ENCODE data around the gene C11orf98. TPM values are rescaled to one million over a fixed set of nuclear protein-coding genes. Genes with fewer than 3 reads are reported as not detected.

The C11orf98 gene
- total RNA-seq, 1 donor from 2014 or later = 23.7 TPM

Small RNAs within 50 kb of the gene (small RNA-seq; reads per million reads assigned to genes)
- gene SNORA57 (ENCODE audit: low replicate concordance) = not detected

Other genes with a start within 250 kb of the C11orf98 start
- not detected for gene SCGB1A1, start 246.2 kb downstream of the C11orf98 start, total RNA-seq
- gene AHNAK, start 118.4 kb downstream of the C11orf98 start, total RNA-seq = 567 TPM
- gene EEF1G, start 91.3 kb downstream of the C11orf98 start, total RNA-seq = 1,310 TPM
- 4.1 TPM for gene TUT1, start 73.7 kb downstream of the C11orf98 start, total RNA-seq
- 78.4 TPM for gene MTA2, start 63.3 kb downstream of the C11orf98 start, total RNA-seq
- 14.6 TPM for gene EML3, start 52.4 kb downstream of the C11orf98 start, total RNA-seq
- gene ROM1, start 52.0 kb downstream of the C11orf98 start, total RNA-seq = 1.5 TPM
- gene B3GAT3, start 43.2 kb downstream of the C11orf98 start, total RNA-seq = 12.5 TPM
- 103 TPM for gene GANAB, start 18.6 kb downstream of the C11orf98 start, total RNA-seq
- 8.5 TPM for gene INTS5, start 11.9 kb downstream of the C11orf98 start, total RNA-seq
- gene CSKMT, start 102 bp upstream of the C11orf98 start, total RNA-seq = 9.9 TPM
- gene UQCC3, start 6.5 kb upstream of the C11orf98 start, total RNA-seq = 5.6 TPM
- 6.4 TPM for gene LBHD1, start 7.1 kb upstream of the C11orf98 start, total RNA-seq
- 57.2 TPM for gene UBXN1, start 13.9 kb upstream of the C11orf98 start, total RNA-seq
- gene LRRN4CL, start 24.3 kb upstream of the C11orf98 start, total RNA-seq = 12.7 TPM
- 21.6 TPM for gene BSCL2, start 42.2 kb upstream of the C11orf98 start, total RNA-seq
- gene GNG3, start 42.5 kb upstream of the C11orf98 start, total RNA-seq = not detected
- 33.3 TPM for gene HNRNPUL2, start 62.2 kb upstream of the C11orf98 start, total RNA-seq
- gene TTC9C, start 63.3 kb upstream of the C11orf98 start, total RNA-seq = 23.9 TPM
- gene ZBTB3, start 89.0 kb upstream of the C11orf98 start, total RNA-seq = 7.0 TPM
- gene POLR2G, start 96.4 kb upstream of the C11orf98 start, total RNA-seq = 53.7 TPM
- 13.8 TPM for gene TAF6L, start 106.2 kb upstream of the C11orf98 start, total RNA-seq
- gene TMEM179B, start 122.2 kb upstream of the C11orf98 start, total RNA-seq = 16.9 TPM
- 9.3 TPM for gene TMEM223, start 126.8 kb upstream of the C11orf98 start, total RNA-seq
- gene NXF1, start 140.2 kb upstream of the C11orf98 start, total RNA-seq = 33.4 TPM
- 38.2 TPM for gene STX5, start 166.8 kb upstream of the C11orf98 start, total RNA-seq
- not detected for gene TEX54, start 167.6 kb upstream of the C11orf98 start, total RNA-seq
- gene WDR74, start 174.4 kb upstream of the C11orf98 start, total RNA-seq = 36.1 TPM
- gene SLC3A2, start 215.7 kb upstream of the C11orf98 start, total RNA-seq = 124 TPM